Endothelial cell of umbilical vein (primary cell): ENCODE results near the gene MAGEC1.

Experiments used
- CTCF ChIP-seq, 2 donors: IDR thresholded peaks; 1 replicate in 1 of 2; 2 replicates in 1 of 2; pipeline ENCODE4 v1.5.1; 2011; ENCODE audit warnings: low read length in 2 of 2, mild to moderate bottlenecking in 2 of 2, moderate library complexity in 2 of 2, control low read depth in 1 of 2, inconsistent platforms in 1 of 2, low read depth in 1 of 2; ENCODE audit not compliant: insufficient read depth in 1 of 2; ENCODE audit errors: extremely low read depth in 1 of 2
- EZH2 ChIP-seq: IDR thresholded peaks from 2 replicates; pipeline ENCODE4 v1.6.1; 2012; ENCODE audit warnings: borderline replicate concordance, low read depth, mild to moderate bottlenecking, moderate library complexity, low read length, inconsistent platforms; ENCODE audit not compliant: severe bottlenecking
- GATA2 ChIP-seq: IDR thresholded peaks from 2 replicates; pipeline ENCODE4 v1.7.0; 2011; ENCODE audit warnings: low read depth, mild to moderate bottlenecking, moderate library complexity, mixed read lengths, low read length; ENCODE audit not compliant: insufficient read length, insufficient read depth
- MAX ChIP-seq: IDR thresholded peaks from 2 replicates; pipeline ENCODE4 v1.6.1; 2011; ENCODE audit not compliant: insufficient read depth, insufficient read length
- MYC ChIP-seq: IDR thresholded peaks from one replicate; pipeline ENCODE4 v1.6.1; 2011; ENCODE audit warnings: mild to moderate bottlenecking, low read depth, low read length
- POLR2A ChIP-seq: IDR thresholded peaks from 2 replicates; pipeline ENCODE4 v1.6.1; 2012; ENCODE audit warnings: low read depth, mild to moderate bottlenecking, control low read depth, low read length
- POLR2AphosphoS5 ChIP-seq: IDR thresholded peaks from 2 replicates; pipeline ENCODE4 v1.6.1; 2012; ENCODE audit warnings: low read depth, mild to moderate bottlenecking, control low read depth, low read length, moderate library complexity; ENCODE audit not compliant: insufficient read depth

GRCh38 chrX:141903400-141904155 lies at the start of gene MAGEC1:
- TF ChIP-seq EZH2 = no peak
- TF ChIP-seq GATA2 = no peak
- no peak for TF ChIP-seq CTCF (IDR thresholded peaks at IDR 0.05; ENCODE audit: extremely low read depth in 1 of 2, insufficient read depth in 1 of 2, low read depth in 1 of 2, low read length in 2 of 2)
- TF ChIP-seq POLR2A = no peak
- TF ChIP-seq MAX = no peak
- no peak for TF ChIP-seq MYC
- no peak for TF ChIP-seq POLR2AphosphoS5
